ENCODE measurements around the gene PRRT4.

PRRT4 gene

DNA sequence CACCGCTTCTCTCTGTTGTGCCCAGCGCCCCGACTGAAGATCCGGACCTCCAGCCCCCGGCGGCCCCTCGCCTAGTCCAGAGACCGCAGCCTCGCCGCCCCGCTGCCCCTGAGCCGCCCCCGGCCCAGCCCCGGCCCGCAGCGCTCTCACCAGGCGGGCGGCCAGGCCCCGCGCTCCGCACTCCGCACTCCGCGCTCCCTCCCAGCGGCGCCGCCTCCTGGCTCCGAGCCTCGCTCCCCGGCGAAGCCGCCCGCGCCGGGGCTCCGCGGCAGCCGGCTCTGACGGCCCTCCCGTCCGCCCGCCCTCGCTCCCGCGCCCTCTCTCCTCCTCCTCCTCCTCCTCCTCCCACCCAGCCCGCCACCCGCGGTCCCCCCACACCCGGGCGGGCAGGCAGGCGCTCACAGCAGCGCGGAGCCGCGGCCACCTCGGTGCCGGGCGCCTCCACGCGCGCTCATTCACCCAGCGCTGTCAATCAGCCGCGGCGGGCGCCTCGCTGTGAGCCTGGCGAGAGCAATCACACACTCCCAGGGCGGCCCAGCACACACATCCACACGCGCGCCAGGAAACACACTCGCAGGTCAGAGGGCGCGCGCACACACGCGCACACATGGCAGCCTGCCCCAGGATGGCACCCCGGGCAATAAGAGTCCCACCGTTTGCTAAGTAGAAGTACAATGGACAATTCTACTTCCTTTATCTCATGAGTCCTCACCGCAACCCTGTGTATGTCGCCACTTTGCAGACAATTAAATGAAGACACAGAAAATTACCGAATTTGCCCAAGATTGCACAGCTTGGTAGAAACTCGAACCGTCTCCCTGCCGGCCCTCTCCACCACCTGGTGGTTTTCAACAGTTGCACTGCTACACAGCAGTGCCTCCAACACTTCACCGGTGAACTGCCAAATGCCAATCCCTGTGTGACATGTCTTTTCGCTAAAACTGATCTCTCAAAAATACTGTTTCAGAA is at the start of gene PRRT4:
TSS of gene PRRT4 (minus strand) at position 280 of the 969 bp plus-strand sequence.
- DNase-seq (ENCODE audit: low read depth in 2 of 2) = no peak

DNA sequence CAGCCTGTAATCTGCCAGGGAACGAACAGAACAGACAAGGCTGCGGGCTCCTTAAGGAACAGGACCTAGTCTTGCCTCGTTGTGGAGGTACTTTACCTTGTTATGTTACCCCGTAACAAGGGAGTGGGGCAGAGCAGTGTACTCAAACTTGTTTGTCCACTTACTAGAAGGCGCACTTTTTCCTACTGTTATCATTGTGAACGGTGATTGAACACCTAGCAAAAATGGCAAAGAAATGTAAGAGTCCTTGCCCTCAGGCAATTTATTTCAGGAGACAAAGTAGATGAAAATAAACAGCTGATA is 48.9 kb upstream of the PRRT4 start:
- no peak for DNase-seq (ENCODE audit: low read depth in 2 of 2)

DNA sequence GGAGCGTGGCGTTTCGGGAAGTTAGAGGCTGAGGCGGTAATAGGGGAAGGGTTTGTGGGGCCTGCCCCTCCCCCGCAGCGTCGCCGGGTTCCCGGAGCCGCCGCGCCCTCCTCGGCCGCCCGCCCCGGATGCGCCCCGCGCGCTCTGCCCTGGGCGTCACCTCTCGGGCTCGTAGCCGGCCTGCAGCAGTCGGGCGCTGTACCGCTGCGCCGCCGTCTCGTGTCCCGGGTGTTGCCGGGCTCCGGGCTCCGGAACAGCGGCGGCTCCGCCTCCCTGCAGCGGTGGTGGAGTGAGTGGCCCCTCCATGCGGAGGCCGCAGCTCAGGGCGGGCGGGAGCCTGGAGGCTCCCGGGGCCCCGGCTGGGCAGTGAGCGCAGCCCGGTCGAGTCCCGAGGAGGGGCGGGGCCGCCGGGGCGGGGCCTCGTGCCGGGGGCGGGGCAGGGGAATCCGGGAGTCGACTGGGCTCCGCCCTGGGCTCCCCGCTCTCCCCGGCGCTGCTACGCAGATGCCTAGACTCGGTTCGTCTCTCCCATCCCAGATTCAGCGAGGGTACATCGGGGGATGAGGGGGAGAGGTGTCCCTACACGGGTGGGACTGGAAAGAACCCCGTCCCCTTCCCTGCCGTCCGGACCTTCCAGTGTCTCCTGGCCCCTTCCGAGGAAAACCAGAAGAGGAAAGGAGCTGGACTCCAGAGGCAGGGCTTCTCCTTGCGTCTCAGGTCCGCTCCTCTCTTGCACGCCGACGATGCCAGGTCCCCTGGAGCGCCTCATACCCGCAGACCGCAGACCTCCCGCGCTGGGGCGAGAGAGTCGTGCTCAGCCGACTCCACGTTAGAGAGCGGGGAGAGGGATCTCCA is 48.3 kb upstream of the PRRT4 start, which contains the start of gene IMPDH1:
TSS of gene IMPDH1 (minus strand) at position 387 of the 855 bp plus-strand sequence. CDS start at position 306, 81 bp downstream.
- peak; percentile 72 for DNase-seq (ENCODE audit: low read depth in 2 of 2)

DNA sequence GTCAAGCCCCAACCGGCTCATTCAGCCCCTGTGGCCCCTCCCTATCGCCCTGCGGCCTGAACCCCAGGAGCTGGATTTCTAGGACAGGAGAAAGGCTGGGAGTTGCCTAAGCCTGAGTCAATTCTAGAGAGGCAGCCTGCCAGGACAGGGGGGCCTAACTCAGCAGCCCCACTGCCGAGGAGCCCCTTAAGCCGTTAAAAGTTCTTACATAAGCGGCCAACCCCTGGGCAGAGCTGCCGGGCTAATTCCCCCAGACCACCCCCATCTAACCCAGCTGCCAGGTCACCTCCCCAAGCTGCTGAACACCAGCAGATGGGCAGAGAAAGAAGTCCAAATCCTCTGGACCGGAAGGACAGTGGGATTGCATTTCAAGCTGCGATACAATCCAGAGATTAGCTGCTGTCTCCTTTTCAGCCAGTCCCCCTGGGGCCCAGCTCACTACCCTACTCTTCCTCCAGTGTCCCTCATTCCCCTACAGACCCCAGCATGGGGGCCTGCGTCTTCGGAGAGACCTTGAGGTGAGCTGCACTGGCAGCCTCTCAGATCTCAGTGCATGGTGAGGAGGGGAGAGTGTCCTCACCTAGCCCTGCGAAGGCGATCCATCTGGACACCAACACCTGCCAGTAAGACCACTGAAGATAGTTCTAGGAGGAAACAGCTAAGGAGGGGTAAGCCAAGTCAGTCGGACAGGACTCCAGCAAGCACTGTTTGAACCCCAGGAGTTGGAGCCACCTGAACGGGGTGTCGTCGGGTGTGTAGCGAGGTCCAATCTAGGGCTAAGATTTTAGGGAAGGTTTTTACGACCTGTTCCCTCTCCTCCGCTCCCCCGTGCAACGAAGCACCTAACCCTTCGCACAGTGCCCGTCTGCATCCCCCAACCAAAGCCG is 47.5 kb upstream of the PRRT4 start:
- no peak for DNase-seq (ENCODE audit: low read depth in 2 of 2)

DNA sequence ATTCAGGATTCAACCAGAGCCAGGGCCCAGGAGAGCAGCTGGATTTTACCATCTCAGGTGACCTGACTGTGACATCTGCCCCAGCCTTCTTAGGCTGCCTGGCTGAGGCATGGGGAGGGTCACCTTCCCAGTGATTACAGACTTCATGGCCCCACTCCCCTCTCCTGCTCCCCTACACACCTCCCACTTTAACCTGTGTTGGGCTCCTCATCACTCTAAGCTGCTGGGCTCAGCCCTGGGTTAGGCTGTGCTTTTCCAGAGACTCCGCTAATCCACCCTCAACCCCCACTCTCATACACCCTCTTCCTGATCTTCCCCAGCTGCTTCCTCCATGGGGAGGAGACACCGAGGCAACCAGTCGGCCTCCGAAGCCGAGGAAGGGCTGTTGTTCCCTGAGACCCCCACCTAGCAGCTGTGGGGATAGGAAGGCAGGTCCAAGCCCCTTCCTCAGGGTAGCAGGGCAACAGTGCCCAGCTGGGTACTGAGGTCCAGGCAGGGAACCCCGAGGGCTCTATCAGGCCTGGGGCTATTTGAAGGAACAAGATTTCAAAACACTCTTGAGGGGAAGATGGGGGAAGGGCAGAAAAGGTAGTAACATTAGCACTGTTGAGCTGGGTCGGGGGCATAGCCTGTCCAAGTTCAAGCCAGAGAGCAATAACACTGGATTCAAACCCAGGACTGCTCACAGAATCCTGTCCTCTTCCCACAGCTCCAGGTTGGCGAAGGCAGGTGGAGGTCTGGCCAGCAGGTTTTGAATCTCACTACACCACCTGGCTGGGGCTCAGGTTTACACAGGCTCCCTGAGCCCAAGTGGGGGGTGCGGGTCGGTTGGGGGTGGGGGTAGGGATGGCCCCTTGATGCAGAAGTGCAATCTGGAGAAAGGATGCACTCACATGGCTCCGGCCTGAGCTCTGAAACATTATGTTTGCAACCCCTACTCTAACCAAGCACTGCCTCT is 46.5 kb upstream of the PRRT4 start:
- DNase-seq (ENCODE audit: low read depth in 2 of 2) = no peak

DNA sequence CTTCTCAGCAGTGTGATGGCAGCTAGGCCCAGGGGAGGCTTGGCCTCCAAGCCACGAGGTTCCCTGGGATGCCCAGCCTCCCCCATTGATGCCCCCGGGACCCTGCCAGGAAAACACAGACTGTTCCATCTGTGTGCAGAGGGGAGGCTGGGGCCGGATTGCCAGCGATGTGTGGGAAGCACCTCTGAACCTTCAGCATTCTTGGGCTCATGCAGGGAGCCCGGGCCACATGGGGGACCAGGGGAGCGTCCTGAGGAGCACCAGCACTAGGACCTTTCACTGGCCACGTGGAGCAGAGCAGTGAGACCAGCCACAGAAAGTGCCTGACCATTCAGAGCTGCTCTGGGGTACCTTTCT is 45.7 kb upstream of the PRRT4 start:
- DNase-seq (ENCODE audit: low read depth in 2 of 2) = no peak

DNA sequence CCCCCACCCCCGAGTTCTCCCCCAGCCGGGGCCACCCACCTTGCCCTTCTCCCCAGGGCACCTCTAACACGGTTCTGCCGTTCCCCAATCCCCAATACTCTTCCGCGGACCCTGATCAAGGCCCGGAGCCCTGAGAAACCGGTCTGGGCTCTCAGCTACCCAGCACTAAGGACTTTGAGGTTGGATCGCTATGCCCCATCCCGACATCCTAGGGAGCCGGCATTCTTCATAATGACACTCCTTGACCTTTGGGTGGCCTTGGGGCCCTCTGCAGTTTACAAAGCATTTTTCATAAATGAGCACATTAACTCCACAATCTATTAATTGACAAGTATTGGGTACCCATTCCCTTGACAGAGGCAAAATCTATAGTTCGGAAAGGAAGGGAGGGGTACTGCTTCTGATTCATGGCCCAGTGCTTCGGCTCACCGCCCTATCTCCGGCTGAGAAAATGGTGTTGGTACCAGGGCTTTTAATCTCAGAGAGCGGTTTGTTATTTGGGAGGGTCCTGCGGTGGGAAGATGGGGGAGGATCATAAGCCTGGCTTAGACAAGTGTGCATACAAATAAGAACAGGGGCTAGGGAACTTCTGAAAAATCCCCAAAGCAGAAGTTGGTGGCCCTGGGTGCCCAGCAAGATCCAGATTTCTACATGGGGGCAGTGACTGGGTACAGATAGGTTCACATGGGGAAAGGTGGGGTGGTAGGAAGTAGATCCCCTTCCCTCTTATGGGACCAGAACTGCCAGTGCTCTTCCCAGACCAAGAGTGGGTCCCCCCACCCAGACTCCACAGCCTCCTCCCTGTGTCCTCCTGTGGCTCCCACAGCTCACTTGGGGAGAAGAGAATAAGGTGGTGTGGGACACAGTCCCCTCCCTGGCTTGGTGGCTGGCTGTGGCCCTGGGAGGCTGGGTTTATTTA is 45.1 kb upstream of the PRRT4 start:
- DNase-seq (ENCODE audit: low read depth in 2 of 2) = no peak

DNA sequence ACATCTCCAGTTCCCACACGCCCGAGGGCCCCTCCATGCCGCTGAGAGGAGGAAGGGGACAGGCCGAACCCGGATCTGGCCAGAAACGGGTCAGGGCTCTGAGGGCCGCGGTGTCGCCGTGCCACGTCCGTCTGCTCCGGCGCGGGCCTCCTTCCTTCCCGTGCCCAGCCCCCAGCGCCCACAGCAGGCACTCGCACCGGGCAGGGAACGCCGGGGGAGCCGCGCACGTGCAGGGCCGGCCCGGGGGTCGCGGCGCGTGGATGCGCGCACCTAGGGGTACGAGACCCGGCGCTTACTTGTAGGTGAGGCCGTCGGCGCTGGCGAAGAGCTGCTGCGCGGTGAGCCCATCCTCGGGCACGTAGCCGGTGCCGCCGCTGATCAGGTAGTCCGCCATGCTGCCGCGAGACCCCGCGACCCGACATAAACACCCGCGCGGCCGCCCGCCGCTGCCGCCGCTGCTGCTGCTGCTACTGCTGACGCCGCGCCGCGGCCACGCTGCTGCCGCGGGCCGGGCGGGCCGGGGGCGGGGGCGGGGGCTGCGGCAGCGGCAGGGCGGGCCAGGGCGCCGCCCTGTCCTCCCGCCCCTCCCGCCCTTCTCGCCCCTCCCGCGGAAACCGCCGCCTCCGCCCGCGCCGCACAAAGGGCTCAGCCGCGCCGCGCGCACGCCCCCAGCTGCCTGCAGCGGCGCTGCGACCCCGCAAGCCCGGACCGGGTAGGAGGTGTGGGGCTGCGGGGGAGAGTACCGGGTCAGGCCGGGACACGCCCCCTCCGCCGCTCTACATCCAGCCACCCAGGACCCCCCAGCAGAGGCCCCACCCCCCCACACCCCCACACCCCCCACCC is 44.2 kb upstream of the PRRT4 start:
- peak in 1 of 2 donors; percentile 29 for DNase-seq (ENCODE audit: low read depth in 2 of 2)

DNA sequence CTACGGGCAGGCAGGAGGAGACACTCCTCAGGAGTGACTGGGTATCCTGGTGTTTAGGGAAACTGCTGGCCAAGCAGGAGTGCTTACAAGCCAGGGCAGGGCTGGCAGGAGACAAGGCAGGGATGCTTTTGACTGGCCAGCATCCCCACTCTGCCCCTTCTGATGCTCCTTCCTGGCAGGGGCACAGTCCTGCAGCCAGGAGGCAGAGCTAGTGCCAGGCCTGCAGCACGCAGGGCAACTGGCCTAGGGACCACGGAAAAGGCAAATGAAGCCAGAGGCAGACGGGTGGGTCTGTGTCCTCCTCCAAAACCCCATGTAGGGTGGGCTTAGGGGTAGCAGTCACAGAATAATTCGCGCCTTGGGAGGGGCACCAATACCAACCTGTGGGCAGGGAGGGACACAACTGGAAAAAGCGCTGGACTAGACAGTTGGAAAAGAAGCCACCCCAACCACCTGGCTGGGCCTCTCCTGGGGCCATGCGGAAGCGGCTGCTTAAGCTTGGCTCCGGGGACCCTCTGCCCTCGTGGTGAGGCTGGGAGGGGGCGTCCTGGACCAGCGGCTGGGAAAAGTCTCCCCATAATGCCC is 43.5 kb upstream of the PRRT4 start:
- DNase-seq (ENCODE audit: low read depth in 2 of 2) = no peak

DNA sequence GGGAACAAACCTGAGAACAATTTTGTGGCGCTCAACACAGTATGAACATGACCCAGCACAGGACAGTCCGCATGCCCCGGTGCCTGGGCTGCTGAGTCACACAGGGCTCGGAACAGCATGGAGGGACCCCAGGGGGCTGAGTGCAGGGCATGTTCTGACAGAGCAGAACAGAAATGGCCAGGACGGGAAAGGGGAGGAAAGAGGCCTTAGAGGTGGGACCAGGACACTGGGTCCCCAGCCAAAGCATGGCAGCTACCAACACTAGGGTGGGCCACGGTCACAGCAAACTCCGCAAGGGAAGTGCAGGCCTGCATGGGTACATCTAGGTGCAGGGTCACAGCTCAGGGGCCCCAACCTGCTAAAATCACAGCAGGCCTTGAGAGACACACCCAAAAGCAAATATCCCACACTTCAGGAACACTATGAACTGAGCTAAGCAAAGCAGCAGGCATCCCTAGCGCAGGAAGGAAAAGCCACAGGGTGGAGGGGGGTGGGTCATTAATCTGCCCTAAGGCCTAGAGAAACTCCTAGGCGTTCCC is 42.7 kb upstream of the PRRT4 start:
- no peak for DNase-seq (ENCODE audit: low read depth in 2 of 2)

DNA sequence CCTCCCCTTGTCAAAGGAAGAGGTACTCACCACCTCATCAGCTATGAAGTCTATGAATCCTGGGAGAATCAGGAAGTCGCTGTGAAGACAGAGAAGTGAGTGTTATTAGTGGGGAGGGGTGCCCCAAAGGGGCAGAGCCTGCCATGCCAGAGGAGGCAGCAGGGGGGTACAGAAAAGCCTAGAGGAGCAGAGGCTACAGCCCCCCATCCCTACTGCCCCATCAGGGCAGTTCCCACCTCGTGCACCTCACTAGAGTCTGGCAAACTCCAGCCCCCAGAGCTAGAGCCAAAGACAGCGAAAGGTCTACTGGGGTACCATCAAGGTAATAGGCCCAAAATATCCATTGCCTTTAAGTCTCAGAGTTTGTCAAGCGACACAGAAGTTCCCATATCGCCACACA is 42.2 kb upstream of the PRRT4 start:
- DNase-seq (ENCODE audit: low read depth in 2 of 2) = no peak

DNA sequence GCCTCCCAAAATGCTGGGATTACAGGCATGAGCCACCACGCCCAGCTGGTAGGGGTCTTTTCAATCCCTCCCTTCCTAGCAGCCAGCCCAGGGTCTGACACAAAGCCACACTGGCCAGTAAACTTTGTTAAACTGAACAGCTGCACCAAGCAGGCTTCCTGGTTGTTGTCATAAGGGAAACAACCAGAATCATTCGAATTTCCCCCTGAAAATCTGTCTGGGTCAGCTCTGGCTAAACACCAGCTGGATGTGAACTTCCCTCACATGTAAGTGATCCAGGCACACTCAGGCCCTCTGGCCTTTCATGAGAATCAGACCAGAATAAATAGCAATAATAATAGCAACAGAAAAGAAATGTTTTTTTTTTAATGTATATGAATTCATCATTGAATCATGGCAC is 40.9 kb upstream of the PRRT4 start:
- no peak for DNase-seq (ENCODE audit: low read depth in 2 of 2)

DNA sequence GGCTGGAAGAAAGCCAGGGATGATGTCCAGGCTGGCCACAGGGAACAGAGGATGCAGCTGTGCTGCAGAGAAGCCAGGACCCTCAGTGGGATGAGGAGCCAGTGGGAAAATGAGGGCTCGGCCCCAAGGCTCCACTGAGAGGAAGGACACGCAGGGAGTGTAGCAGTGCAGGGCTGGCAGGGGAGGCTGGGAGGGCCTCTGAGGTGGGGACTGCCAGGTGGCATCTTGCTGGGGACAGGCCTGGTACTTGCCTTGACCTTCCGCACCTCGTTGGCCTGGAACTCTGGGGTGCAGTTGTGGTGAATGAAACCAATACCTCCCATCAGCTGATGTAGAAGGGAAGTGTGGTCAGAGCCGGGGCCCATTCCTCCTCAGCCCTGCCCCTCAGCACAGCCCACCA is 39.1 kb upstream of the PRRT4 start:
- DNase-seq (ENCODE audit: low read depth in 2 of 2) = no peak

DNA sequence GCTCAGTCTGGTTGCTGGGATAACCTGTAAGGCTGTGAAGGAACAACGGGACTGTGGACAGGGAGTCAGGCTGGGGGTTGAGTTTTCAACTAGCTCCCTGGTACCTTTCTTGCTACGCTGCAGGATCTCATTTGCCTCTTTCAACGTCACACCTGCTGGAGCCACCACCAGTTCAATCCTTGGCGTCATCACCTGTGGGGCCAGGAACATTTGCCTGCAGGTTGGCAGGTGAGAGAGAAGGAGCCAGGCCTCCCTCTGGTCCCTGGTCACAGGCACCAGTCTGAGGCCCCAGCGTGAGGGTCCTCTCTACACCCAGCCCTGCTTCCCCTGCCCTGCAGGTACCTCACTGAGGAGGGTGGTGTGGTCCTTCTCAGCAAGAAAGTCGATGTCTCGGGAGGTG is 38.5 kb upstream of the PRRT4 start:
- DNase-seq (ENCODE audit: low read depth in 2 of 2) = no peak

DNA sequence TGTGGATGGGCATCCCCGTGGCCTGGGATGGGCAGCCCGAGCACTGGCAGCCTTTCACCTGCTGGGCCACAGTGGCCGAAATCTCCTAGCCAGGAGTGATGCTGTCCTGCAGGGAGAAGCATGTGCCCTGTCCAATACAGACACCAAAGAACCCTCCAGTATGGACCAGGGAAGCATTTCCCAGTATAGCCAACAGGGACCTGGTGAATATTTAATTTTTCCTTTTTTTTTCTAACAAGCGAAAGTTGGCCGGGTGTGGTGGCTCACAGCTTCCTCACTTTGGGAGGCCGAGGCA is 37.3 kb upstream of the PRRT4 start:
- no peak for DNase-seq (ENCODE audit: low read depth in 2 of 2)

DNA sequence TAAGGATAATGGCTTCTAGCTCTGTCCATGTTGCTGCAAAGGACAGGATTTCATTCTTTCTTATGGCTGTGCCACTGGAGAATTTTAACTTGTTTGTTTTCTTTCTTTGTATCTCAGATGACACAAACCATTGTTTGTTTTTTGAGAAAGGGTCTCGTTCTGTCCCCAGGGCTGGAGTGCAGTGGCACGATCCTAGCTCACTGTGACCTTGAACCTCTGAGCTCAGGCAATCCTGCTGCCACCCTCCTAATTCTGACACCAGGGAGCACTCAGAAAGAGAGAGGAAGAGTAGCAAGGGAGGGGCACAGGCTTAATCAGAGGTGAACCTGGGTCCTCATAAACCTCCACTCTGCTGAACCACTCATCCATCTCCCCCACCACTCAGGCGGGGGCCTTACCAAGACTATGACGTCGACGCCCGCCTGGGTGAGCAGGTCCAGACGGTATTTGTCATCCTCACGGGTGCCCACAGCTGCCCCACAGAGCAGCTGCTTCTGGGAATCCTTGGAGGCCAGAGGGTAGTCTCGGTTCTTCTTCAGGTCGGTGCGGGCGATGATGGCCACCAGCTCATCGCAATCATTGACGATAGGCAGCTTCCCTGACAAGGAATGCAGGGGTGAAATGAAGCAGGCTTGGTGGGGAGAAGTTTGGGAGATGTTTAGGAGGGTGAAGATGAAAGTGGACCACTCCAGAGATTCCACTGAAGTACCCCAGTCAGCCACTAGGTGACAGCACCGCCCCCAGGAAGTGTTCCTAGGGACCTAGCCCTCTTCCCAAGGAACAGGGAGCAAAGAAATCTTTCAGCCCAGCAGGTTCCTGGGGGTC is 36.7 kb upstream of the PRRT4 start:
- peak in 1 of 2 donors; percentile 32 for DNase-seq (ENCODE audit: low read depth in 2 of 2)

DNA sequence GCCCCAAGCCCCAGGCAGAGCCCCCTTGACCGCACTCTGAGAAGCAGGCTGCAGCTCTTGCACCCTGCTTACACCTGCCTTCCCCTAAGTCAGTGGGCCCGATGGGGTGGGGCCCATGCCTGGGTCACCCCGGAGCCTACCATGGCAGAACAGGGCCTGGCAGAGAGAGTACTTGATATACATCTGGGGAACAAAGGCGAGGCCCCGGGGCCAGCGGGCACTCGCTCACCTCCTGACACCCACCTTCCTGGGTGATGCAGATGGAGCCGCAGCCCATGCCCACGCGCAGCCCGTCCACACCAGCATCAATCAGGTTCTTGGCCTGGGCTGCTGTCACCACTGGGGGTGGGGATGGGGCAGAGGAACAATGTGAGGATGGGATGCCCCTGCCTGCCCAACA is 34.9 kb upstream of the PRRT4 start:
- no peak for DNase-seq (ENCODE audit: low read depth in 2 of 2)
